ENCODE data around the gene DPP7. TPM values are rescaled to one million over a fixed set of nuclear protein-coding genes. Genes with fewer than 3 reads are reported as not detected.

DPP7 gene
- total RNA-seq, 2 experiments from 2014 or later: 222 to 227 TPM

DNA sequence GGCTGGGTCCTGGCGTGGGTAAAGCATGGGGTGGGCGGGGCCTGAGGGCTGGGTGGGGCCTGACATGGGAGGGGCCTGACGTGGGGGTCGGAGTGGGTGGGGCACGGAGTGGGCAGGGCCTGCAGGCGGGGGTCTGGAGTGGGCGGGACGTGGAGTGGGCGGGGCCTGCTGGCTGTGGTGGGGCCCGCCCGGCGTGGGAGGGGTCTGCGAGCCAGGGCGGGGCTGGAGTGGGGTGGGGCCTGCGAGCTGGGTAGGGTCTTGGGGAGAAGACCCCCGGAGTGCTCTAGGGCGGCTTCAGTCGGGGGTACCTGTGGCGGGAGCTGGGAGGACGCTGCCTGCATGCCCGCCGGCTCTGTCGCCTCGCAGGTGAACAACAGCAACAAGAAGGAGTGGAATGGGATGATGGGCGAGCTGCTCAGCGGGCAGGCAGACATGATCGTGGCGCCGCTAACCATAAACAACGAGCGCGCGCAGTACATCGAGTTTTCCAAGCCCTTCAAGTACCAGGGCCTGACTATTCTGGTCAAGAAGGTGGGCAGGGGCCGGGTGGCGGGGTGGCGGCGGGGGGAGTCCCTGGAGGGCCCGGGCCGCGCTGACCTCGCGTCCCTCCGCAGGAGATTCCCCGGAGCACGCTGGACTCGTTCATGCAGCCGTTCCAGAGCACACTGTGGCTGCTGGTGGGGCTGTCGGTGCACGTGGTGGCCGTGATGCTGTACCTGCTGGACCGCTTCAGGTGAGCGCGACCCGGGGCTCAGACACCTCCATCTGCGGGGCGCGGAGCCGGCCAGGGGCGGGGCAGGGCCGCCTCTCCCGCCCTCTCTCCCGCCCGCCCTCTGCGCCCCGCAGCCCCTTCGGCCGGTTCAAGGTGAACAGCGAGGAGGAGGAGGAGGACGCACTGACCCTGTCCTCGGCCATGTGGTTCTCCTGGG, 47.3 kb upstream of the DPP7 start:
- DNase-seq (no peak), ATAC-seq (no peak)
- CTCF ChIA-PET: interaction anchor here (0.9 to 1.3 kb wide), 2 partner anchors 17 to 75 kb away, joined by 3 to 4 read pairs; no protein-coding TSS in a partner anchor
- TF ChIP-seq, protein P1, sequence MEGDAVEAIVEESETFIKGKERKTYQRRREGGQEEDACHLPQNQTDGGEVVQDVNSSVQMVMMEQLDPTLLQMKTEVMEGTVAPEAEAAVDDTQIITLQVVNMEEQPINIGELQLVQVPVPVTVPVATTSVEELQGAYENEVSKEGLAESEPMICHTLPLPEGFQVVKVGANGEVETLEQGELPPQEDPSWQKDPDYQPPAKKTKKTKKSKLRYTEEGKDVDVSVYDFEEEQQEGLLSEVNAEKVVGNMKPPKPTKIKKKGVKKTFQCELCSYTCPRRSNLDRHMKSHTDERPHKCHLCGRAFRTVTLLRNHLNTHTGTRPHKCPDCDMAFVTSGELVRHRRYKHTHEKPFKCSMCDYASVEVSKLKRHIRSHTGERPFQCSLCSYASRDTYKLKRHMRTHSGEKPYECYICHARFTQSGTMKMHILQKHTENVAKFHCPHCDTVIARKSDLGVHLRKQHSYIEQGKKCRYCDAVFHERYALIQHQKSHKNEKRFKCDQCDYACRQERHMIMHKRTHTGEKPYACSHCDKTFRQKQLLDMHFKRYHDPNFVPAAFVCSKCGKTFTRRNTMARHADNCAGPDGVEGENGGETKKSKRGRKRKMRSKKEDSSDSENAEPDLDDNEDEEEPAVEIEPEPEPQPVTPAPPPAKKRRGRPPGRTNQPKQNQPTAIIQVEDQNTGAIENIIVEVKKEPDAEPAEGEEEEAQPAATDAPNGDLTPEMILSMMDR (IDR thresholded peaks at IDR 0.05): no peak
- H3K27me3 Mint-ChIP-seq: peaks cover 48% of the 10 kb centered on the region
- H3K4me3 Mint-ChIP-seq: no peak overlapping the region
- no peaks in the 10 kb centered on the region for H3K36me3 Mint-ChIP-seq (ENCODE audit: low read depth)
- intact Hi-C loops (cut with micrococcal nuclease): no loop called here
- peaks cover 20% of the 10 kb centered on the region for H3K4me1 Mint-ChIP-seq (ENCODE audit: low read depth)
- no peak overlapping the region for H3K27ac Mint-ChIP-seq
- H3K9me3 Mint-ChIP-seq: no peaks in the 10 kb centered on the region
- POLR2A ChIA-PET: interaction anchor here (0.6 to 2.1 kb wide), 2 partner anchors 10 to 75 kb away, joined by 3 to 6 read pairs; partner anchors contain the start of gene TMEM210

DNA sequence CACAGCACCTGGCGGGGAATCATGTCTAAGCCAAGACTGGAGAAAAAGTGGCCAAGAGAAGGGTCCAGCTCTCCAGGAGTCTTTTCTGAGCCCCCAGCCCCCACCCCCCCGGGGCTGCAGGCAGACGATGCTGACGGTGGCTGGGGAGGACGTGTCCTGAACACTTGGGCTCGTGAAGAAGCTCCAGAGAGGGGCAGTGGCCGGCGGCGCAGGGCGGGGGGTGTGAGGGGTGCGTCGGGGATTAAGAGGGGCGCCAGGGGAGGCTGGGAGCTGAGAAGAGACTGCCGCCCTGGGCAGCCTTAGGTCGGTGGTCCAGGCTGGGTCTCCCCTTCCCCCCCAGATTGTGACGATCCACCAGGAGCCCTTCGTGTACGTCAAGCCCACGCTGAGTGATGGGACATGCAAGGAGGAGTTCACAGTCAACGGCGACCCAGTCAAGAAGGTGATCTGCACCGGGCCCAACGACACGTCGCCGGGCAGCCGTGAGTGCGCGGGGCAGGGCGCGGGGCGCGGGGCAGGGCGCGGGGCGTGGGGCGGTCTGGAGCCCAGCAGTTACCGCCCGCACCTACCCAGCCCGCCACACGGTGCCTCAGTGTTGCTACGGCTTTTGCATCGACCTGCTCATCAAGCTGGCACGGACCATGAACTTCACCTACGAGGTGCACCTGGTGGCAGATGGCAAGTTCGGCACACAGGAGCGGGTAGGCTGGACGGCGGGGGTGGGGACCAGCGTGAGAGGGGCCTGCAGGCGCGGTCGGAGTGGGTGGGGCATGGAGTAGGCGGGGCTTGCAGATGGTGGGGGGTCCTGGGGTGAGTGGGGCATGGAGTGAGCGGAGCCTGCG, 46.4 kb upstream of the DPP7 start:
- no peak for DNase-seq
- CTCF ChIA-PET: interaction anchor here (0.9 to 1.3 kb wide), 2 partner anchors 18 to 76 kb away, joined by 3 to 4 read pairs; no protein-coding TSS in a partner anchor
- Mint-ChIP-seq H3K4me3 (no peak overlapping the region), H3K27ac (no peak overlapping the region), H3K36me3 (ENCODE audit: low read depth) (no peaks in the 10 kb centered on the region), H3K27me3 (peaks cover 45% of the 10 kb centered on the region), H3K9me3 (no peaks in the 10 kb centered on the region), H3K4me1 (ENCODE audit: low read depth) (peaks cover 18% of the 10 kb centered on the region)
- intact Hi-C loops (cut with micrococcal nuclease): no loop called here
- TF ChIP-seq, protein P1 (IDR thresholded peaks at IDR 0.05): no peak
- POLR2A ChIA-PET: interaction anchor here (0.6 to 2.1 kb wide), 2 partner anchors 11 to 76 kb away, joined by 3 to 6 read pairs; partner anchors contain the start of gene TMEM210
- no peak for ATAC-seq

DNA sequence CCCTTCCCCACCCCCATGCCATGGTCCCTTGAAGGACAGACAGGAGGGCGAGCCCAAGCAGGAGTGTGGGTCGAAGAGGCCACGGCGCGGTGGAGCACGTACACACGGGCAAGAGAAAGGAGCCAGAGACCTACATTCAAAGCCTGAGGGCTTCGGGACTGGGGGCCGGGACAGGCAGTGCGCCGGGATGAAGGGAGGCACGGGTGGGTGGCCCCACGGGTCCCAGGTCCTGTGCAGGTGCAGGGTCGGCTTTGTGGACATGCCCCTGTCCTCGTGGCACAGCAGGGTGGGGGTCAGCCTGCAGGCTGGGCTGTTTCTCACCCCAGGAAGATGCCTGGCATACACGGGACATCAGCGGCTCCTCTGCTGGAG, 45.5 kb upstream of the DPP7 start:
- H3K27ac Mint-ChIP-seq: no peak overlapping the region

DNA sequence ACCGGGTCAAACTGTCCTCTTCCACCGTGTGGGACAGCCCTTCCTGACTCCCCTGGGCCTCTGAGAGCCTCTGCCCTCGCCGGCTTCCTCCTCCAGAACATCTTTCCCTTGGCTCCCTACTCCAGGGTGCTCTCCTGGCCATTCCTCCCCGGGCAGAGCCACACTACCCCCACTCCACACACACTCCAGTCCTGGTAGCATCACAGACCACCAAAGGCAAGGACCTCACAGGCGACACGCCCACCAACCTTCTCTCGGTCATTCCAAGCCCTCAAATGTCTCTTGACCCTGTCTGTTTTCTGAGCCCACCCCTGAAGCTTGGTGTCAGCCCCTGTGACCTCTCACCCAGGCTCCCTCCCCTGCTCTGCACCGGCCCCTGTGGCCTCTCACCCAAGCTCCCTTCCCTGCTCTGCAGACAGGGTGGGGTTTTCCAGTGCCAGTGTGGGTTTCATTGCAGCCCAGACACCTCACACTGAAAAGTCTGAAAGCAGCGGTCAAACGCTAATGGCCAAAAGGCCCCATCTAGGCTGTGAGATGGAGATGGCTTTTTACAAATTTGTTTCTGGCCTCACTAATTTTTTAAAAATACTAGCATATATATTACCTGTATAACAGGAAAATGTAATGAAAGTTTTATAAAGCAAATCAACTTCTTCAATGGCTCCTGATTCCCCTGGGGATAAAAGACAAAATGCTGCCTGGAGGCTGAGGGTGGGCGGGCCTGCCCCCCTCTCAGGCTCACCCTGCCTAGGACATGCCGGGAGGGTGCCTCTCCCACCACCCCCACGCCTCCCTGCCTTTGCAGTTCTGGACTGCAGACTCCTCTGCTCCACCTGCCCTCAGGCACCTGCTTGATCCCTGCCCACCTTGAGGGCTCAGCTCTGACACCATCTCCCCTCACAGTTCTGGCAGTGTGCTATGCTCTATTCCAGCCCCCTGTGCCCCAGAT, 44.8 kb upstream of the DPP7 start:
- no peak for DNase-seq
- Mint-ChIP-seq H3K4me1 (ENCODE audit: low read depth) (peaks cover 18% of the 10 kb centered on the region), H3K27me3 (peaks cover 47% of the 10 kb centered on the region), H3K4me3 (no peak overlapping the region), H3K9me3 (no peaks in the 10 kb centered on the region), H3K27ac (no peak overlapping the region), H3K36me3 (ENCODE audit: low read depth) (no peaks in the 10 kb centered on the region)
- POLR2A ChIA-PET: interaction anchor here (2.1 kb wide), 1 partner anchor 13 kb away, joined by 6 read pairs; the partner anchor contains the start of gene TMEM210
- CTCF ChIA-PET: no interaction called here
- ATAC-seq: no peak
- TF ChIP-seq, protein P1 (IDR thresholded peaks at IDR 0.05): no peak
- intact Hi-C loops (cut with micrococcal nuclease): no loop called here

More for the DNA sequence above, 45.5 kb upstream of the DPP7 start:
- no peak overlapping the region for H3K4me3 Mint-ChIP-seq
- ATAC-seq (no peak), DNase-seq (no peak)
- no peaks in the 10 kb centered on the region for H3K9me3 Mint-ChIP-seq
- ChIA-PET POLR2A (interaction anchor here (2.1 kb wide), 1 partner anchor 12 kb away, joined by 6 read pairs; the partner anchor contains the start of gene TMEM210), CTCF (no interaction called here)
- H3K27me3 Mint-ChIP-seq: peaks cover 44% of the 10 kb centered on the region
- peaks cover 18% of the 10 kb centered on the region for H3K4me1 Mint-ChIP-seq (ENCODE audit: low read depth)
- H3K36me3 Mint-ChIP-seq (ENCODE audit: low read depth): no peaks in the 10 kb centered on the region
- TF ChIP-seq, protein P1 (IDR thresholded peaks at IDR 0.05): no peak
- intact Hi-C loops (cut with micrococcal nuclease): no loop called here

Data from activated CD8-positive, alpha-beta T cell treated with anti-CD3 and anti-CD28 coated beads for 36 hours (primary cell).